ENCODE data around the gene DNM2. TPM values are rescaled to one million over a fixed set of nuclear protein-coding genes. Genes with fewer than 3 reads are reported as not detected.

DNM2 gene
- total and polyA plus RNA-seq, 9 of the 15 experiments (the other 6 are each of a cell fraction or from before 2014, with no cell fraction given): 2.2 to 161 (median 72.6) TPM

- TF ChIP-seq, protein P1, sequence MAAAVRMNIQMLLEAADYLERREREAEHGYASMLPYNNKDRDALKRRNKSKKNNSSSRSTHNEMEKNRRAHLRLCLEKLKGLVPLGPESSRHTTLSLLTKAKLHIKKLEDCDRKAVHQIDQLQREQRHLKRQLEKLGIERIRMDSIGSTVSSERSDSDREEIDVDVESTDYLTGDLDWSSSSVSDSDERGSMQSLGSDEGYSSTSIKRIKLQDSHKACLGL (CRISPR knock-in tag; IDR thresholded peaks at IDR 0.05; ENCODE audit: borderline replicate concordance, poor library complexity, severe bottlenecking): no peak
- TF ChIP-seq STAT5A (IDR thresholded peaks at IDR 0.05; ENCODE audit: borderline replicate concordance, low read length): no peak
- peak in 1 of 2 experiments; percentile 67; a peak in 1 of 4 replicates for TF ChIP-seq HDAC1 (IDR thresholded peaks at IDR 0.05)
- no peak; the same call in 1 of the 2 replicates for TF ChIP-seq CUX1 (CRISPR knock-in tag; IDR thresholded peaks at IDR 0.05)
- no peak for TF ChIP-seq ARID3B (CRISPR knock-in tag; IDR thresholded peaks at IDR 0.05; ENCODE audit: borderline replicate concordance)
- no peak for TF ChIP-seq ZNF445 (CRISPR knock-in tag; IDR thresholded peaks at IDR 0.05; ENCODE audit: low read depth)
- TF ChIP-seq CREM (IDR thresholded peaks at IDR 0.05; ENCODE audit: low read depth): peak; percentile 79
- no peak for TF ChIP-seq MECOM (CRISPR knock-in tag; IDR thresholded peaks at IDR 0.05)
- TF ChIP-seq HNRNPH1 (optimal IDR thresholded peaks at IDR 0.05; ENCODE audit: low read depth, low read length): no peak
- TF ChIP-seq, protein P2, sequence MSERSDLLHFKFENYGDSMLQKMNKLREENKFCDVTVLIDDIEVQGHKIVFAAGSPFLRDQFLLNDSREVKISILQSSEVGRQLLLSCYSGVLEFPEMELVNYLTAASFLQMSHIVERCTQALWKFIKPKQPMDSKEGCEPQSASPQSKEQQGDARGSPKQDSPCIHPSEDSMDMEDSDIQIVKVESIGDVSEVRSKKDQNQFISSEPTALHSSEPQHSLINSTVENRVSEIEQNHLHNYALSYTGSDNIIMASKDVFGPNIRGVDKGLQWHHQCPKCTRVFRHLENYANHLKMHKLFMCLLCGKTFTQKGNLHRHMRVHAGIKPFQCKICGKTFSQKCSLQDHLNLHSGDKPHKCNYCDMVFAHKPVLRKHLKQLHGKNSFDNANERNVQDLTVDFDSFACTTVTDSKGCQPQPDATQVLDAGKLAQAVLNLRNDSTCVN (CRISPR knock-in tag; IDR thresholded peaks at IDR 0.05): no peak
- TF ChIP-seq ZNF311 (CRISPR knock-in tag; IDR thresholded peaks at IDR 0.05): peak; percentile 63; the same call in 1 of the 2 replicates
- TF ChIP-seq PURB (CRISPR knock-in tag; IDR thresholded peaks at IDR 0.05; ENCODE audit: low read depth): no peak
- no peak for TF ChIP-seq ARID2 (IDR thresholded peaks at IDR 0.05)
- no peak for TF ChIP-seq ZFP36 (IDR thresholded peaks at IDR 0.05; ENCODE audit: low read depth, low read length, partially characterized antibody)
- no peak for TF ChIP-seq CBFA2T2 (conservative IDR thresholded peaks at IDR 0.05)
- TF ChIP-seq DIDO1 (tag; IDR thresholded peaks at IDR 0.05; ENCODE audit: low read depth): no peak
- peak; percentile 57; the same call in 1 of the 2 replicates for TF ChIP-seq MYC (IDR thresholded peaks at IDR 0.05; ENCODE audit: low read depth, low read length)
- TF ChIP-seq MYC (CRISPR knock-in tag; IDR thresholded peaks at IDR 0.05; ENCODE audit: borderline replicate concordance, low read depth): no peak
- 0 out of 2 replicates have a peak, but pooled peaks have one; percentile 45 for TF ChIP-seq ZNF589 (CRISPR knock-in tag; IDR thresholded peaks at IDR 0.05; ENCODE audit: low read depth)
- TF ChIP-seq SRSF7 (optimal IDR thresholded peaks at IDR 0.05; ENCODE audit: low read depth, low read length): no peak
- peak; percentile 81 for TF ChIP-seq LEF1 (IDR thresholded peaks at IDR 0.05)
Measured at GRCh38 chr19:10812902-10813404, 95.1 kb downstream of the DNM2 start (continued).
